ENCODE results near the gene BANF2. TPM values are rescaled to one million over a fixed set of nuclear protein-coding genes. Genes with fewer than 3 reads are reported as not detected.
A peak's percentile ranks its signal among the peaks of the same experiment; 100 is the strongest.

BANF2 gene
- total and polyA plus RNA-seq, 2 of the 4 experiments (the other 2 are of a cell fraction), result not detected

GRCh38 chr20:17684077-17684888 lies 15.5 kb upstream of the BANF2 start:
- dilution Hi-C loops (cut with HindIII; ENCODE audit: low sequenced_read_pairs, unreplicated experiment), result no loop called here
- intact Hi-C loops (cut with micrococcal nuclease), result loop anchor here (5.0 kb wide), 1 partner anchor 68 kb away; no protein-coding TSS in a partner anchor
- H2AFZ ChIP-seq (replicated peaks; ENCODE audit: low read length, poor library complexity), result no peak overlapping the region
- H3K9me1 ChIP-seq (ENCODE audit: insufficient read depth, low read length), result peaks cover 8% of the 10 kb centered on the region
- H4K20me1 ChIP-seq (ENCODE audit: insufficient read depth, low read length), result peaks cover 17% of the 10 kb centered on the region
- TF ChIP-seq SMC3 (IDR thresholded peaks at IDR 0.05; ENCODE audit: low read depth, low read length) (no peak), MAZ (IDR thresholded peaks at IDR 0.05; ENCODE audit: borderline replicate concordance, low read depth, low read length) (no peak), POLR2A (IDR thresholded peaks at IDR 0.05; ENCODE audit: low read depth, low read length) (no peak), RFX5 (IDR thresholded peaks at IDR 0.05; ENCODE audit: low read depth, low read length) (no peak), MXI1 (IDR thresholded peaks at IDR 0.05; ENCODE audit: borderline replicate concordance, low read depth, low read length) (no peak), CTCF (conservative IDR thresholded peaks at IDR 0.05; ENCODE audit: low read depth, low read length) (no peak), BHLHE40 (IDR thresholded peaks at IDR 0.05; ENCODE audit: low read depth, low read length) (no peak), CEBPB (IDR thresholded peaks at IDR 0.05; ENCODE audit: low read depth, low read length) (no peak), NFE2L2 (IDR thresholded peaks at IDR 0.05; ENCODE audit: low read depth, low read length) (no peak)
- H3K4me3 ChIP-seq (ENCODE audit: insufficient read depth, low read depth, low read length), result no peak overlapping the region
- H2BK120ac ChIP-seq (ENCODE audit: low read depth, low read length), result no peak overlapping the region
- 33% methylated on average over 1 of the region's 13 CpGs; no CpG with 5 or more reads in 1 of the 2 experiments for WGBS, 2 experiments (ENCODE audit: extremely low coverage in 2 of 2, insufficient read length in 1 of 2)
- no peak overlapping the region for H4K8ac ChIP-seq (ENCODE audit: low read depth in 2 of 2, low read length in 2 of 2)
- H3K79me1 ChIP-seq (ENCODE audit: low read depth in 1 of 2, low read length in 2 of 2), result peaks cover 0 to 11% of the 10 kb centered on the region in 2 experiments; a peak in 2 of 4 replicates
- no peak overlapping the region for H4K91ac ChIP-seq (ENCODE audit: insufficient read depth, low read depth, low read length)
- no TSS peak for BruUV-seq (replicated peaks)
- no peak overlapping the region for H3K56ac ChIP-seq (ENCODE audit: extremely low read depth, insufficient read depth, low read length)
- H3K23ac ChIP-seq (ENCODE audit: low read depth, low read length), result no peak overlapping the region; the same call in 1 of the 2 replicates
- POLR2A ChIA-PET (ENCODE audit: unreplicated experiment), result no interaction called here
- no peak overlapping the region for H2AK5ac ChIP-seq (ENCODE audit: low read depth, low read length)
- H3K18ac ChIP-seq (ENCODE audit: low read depth, low read length), result no peak overlapping the region
- peaks cover 7% of the 10 kb centered on the region for H3K4me1 ChIP-seq (ENCODE audit: control insufficient read depth, insufficient read depth, low read length)
- no peak overlapping the region for H2BK5ac ChIP-seq (ENCODE audit: low read depth, low read length, poor library complexity, severe bottlenecking)
- H2AK9ac ChIP-seq (replicated peaks; ENCODE audit: low read depth, low read length, poor library complexity), result peak overlapping the region; percentile 63
- H3K4me2 ChIP-seq (ENCODE audit: low read depth, low read length), result no peak overlapping the region
- H3K4ac ChIP-seq (ENCODE audit: low read depth, low read length), result no peak overlapping the region
- no peak overlapping the region for H4K5ac ChIP-seq (ENCODE audit: low read depth, low read length)
- peaks cover 4% of the 10 kb centered on the region for H3K27me3 ChIP-seq (ENCODE audit: control insufficient read depth, insufficient read depth, low read length)
- peaks cover 10% of the 10 kb centered on the region for H3K9me3 ChIP-seq (ENCODE audit: control insufficient read depth, insufficient read depth, low read length)
- ATAC-seq (ENCODE audit: low read depth), result no peak
- no peak overlapping the region for H3K14ac ChIP-seq (replicated peaks; ENCODE audit: low read depth, low read length)
- CTCF ChIA-PET, result no interaction called here
- in situ Hi-C loops (cut with MboI; ENCODE audit: low sequenced_read_pairs), result no loop called here
- peaks cover 6% of the 10 kb centered on the region for H3K36me3 ChIP-seq (ENCODE audit: control insufficient read depth, insufficient read depth, low read length)
- H3K27ac ChIP-seq (ENCODE audit: insufficient read depth, low read length), result no peak overlapping the region
- no peak overlapping the region for H3K9ac ChIP-seq (ENCODE audit: low read depth, low read length)
- DNase-seq, result no peak
- no peak overlapping the region for H2BK20ac ChIP-seq (ENCODE audit: low read depth, low read length)
- 0 out of 3 replicates have a peak overlapping the region, but pooled peaks have one; percentile 6 for H2BK15ac ChIP-seq (ENCODE audit: low read depth, low read length)

All from IMR-90 (cell line).